NCI-H748 treated with DMSO at 0.1 percent for 48 hours (cell line): Measurements from ENCODE around the gene MAP2K5.
A peak's percentile ranks its signal among the peaks of the same experiment; 100 is the strongest.
"Not testable (repeated sequence)": the region's sequence is repeated elsewhere in the genome, so short reads cannot be mapped to it uniquely, and the experiment has no call there.

Experiments
- DNase-seq: peaks from one replicate; lab custom pipeline; 2025; lab: John Stamatoyannopoulos, UW

The MAP2K5 gene

DNA sequence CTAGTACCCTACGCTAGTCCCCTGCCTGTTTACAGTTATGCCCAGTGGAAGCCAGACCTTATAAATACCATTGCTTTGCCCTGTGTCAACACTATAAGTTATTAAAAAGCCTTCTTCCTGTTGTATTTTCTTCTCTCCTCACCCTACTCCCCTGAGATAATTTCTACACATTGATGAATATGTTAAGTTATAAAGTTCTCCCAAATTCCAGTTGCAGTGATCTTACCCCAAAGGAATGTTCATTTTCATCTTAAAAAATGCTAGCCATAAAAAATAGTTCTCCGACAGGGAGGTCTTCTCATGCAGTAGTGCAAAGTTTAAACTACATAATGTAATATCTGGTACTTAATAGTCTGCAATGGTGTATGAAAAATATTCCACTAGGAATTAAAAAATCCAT, 58.6 kb downstream of the MAP2K5 start:
- no peak for DNase-seq

DNA sequence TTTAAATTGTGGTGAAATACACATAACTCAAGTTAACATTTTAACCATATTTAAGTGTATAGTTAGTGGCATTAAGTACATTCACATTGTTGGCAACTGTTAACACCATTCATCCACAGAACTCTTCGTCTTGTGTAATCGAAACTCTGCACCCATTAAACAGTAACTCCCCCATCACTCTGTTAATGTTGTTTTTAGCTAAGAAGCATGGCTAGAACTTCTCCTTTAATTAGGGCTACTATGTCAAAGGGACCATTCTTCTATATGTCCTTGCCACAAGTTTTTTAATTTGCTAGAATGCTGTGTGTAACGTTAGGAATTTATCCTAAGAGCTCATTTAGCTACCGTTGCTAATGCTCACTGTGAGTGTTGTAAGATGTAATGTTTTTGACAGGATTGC, 60.6 kb downstream of the MAP2K5 start:
- DNase-seq = no peak

GRCh38 chr15:67605871-67606270, 63.4 kb downstream of the MAP2K5 start:
- DNase-seq = no peak

- DNase-seq = no peak
Observed at GRCh38 chr15:67606742-67607141, 64.2 kb downstream of the MAP2K5 start.

- DNase-seq = no peak
Observed at GRCh38 chr15:67607329-67607728, 64.8 kb downstream of the MAP2K5 start.

DNA sequence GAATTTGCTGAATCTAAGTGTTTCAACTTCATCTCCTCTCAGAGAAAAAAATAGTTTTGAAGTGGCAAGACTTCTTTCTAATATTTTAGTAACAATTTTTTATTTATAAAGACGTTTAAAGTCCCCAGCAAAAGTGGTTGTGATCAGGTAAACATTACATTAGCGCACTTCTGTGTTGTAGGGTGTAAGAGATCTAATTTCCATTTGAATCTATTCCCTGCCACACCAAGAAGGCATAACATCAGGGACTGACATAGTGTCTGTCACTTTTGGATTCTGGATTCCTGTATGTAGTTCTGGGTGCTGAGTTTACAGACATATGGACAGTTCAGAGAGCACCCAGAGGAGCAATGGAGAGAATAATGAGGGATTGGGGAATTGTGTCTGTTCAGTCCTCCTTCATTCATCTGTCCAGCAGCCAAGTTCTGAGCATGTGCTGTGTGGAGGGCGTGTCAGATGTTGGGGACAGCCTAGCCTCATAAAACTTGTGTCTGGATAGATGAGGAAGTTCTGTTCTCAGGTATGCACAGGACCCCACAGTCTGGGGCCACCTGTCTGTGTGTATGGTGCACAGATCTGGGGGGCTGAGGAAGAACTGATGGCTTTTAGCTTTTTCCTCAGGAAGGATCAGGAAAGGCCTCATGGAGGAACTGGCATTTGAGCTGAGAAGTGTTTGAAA, 65.6 kb downstream of the MAP2K5 start:
- no peak for DNase-seq

- no peak for DNase-seq
Observed at GRCh38 chr15:67608638-67608959, 66.1 kb downstream of the MAP2K5 start.

- DNase-seq = no peak
Observed at GRCh38 chr15:67611370-67612369, 69.2 kb downstream of the MAP2K5 start.

GRCh38 chr15:67613211-67613610, 70.7 kb downstream of the MAP2K5 start:
- DNase-seq = no peak

DNA sequence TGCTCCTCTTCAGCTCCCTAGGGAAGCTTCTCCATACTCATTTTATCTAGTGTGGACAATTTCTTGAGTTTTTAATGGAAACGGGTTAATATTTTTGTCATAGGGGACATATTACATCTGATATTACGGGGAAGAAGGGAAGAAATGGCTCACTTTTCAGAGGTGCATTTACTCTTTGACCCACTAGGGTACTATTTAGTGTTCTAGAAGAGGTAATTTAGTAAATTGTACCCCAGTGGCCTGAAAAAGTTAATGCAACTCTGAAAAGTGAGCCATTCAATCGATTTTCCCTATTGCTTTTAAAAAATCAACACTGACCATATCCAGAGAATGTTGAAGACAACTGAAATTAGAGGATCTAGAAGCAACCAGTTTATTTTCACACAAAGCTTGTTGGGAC, 71.2 kb downstream of the MAP2K5 start:
- no peak for DNase-seq

GRCh38 chr15:67615131-67615534, 72.6 kb downstream of the MAP2K5 start:
- DNase-seq = peak; percentile 40

DNA sequence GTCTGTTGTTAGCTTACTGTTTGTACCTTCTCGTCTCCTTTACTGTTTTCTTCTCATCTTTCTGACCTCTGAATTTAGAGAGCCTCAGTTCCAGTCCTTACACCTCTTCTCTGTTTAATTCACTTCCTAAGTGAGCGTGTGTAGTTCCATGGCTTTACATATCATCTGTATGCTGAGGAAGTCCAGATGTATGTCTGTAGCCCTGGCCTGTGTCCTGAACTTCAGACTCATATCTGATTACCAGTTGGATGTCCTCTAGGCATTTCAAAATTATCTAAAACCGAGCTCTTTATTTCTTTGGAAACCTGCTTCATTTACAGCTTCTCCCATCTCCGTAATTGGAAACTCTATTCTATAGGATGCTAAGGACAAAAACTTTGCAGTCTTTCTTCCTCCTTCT, 75.8 kb downstream of the MAP2K5 start:
- DNase-seq = no peak

DNA sequence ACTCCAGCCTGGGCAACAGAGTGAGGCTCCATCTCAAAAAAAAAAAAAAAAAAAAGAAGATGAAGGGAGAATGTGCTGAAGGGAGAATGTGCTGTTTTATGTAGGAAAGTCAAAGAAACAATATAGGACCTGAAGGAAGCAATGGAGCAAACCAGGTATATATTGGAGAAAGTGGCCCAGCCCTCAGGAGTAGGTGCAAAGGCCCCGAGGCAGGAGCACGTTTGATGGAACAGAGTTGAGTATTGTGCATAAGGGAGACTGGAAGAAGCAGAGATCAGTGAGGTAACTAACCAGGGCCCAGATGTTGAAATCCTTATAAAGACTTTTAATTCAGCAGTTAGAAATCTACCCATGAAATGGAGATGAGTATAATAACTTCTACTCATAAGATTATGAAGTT, 79.6 kb downstream of the MAP2K5 start:
- no peak for DNase-seq

GRCh38 chr15:67632261-67632660, 89.8 kb downstream of the MAP2K5 start:
- no peak for DNase-seq

DNA sequence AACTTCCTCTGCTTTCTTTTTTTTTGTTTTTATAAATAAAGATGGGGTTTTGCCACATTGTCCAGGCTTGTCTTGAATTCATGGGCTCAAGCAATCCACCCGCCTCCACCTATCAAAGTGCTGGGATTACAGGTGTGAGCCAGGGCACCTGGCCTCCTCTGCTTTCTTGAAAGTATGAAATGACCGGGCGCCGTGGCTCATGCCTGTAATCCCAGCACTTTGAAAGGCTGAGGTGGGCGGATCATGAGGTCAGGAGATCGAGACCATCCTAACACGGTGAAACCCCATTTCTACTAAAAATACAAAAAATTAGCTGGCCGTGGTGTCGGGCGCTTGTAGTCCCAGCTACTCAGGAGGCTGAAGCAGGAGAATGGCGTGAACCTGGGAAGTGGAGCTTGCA, 93.4 kb downstream of the MAP2K5 start:
- not testable (repeated sequence) for DNase-seq

DNA sequence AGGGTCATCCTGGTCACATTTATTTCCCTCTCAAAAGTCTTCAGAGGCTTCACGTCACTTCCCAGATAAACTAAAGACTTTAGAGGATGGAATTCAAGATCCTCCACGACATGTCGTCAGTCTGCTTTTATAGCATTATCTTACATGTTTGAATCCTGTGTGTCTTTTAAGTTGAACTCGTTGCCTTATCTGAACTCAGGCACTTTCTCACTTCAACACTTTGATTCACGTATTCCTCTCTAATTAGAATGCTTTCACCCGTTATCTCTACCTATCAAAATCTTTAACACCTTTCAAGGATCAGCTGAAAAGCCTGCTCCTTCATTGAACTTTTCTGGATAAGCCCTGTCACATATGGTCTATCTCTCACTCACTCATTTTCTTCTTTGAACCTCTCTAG, 97.1 kb downstream of the MAP2K5 start:
- no peak for DNase-seq

DNA sequence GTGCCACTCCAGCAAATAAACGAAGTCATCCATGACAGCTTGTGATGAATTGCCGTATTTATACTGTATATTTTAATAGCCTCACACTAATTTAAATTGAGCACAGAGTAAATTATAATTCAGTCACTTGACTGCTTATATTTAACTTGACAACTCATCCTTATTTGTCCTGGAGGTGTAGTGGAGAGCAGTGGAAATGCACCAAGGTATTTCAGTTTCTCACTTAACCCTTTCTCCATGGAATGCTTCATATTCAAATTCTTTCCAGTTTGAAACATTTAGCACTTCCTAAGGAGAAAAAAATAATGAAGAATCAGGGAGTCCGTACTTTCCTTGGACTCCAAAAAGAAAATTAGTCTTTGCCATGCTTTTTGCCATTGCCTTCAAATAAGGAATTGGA, 99.0 kb downstream of the MAP2K5 start:
- peak; percentile 3 for DNase-seq

GRCh38 chr15:67646847-67647246, 104.3 kb downstream of the MAP2K5 start:
- no peak for DNase-seq

- no peak for DNase-seq
Observed at GRCh38 chr15:67652586-67652985, 110.1 kb downstream of the MAP2K5 start.

DNA sequence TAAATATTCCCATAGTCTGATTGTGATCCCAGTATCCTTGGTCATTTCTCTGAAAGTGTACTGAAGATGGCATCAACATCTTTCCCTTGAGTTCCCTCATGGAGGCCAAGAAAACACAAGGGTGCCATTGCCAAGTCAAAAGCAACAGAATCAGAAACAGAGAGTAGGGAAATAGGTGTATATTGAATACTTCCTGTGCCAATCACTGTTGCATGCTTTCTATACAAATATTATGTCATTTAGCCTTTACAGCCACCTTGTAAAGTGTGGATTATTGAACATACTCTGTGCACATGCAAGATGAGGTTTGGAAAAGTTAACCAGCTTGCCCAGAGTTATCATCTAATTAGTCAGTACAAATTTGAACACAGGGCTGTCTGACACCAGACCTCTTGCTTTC, 117.9 kb downstream of the MAP2K5 start:
- no peak for DNase-seq

- no peak for DNase-seq
Observed at GRCh38 chr15:67660874-67661606, 118.5 kb downstream of the MAP2K5 start.

- no peak for DNase-seq
Observed at GRCh38 chr15:67670647-67671305, 128.3 kb downstream of the MAP2K5 start.
